Stimulated activated CD8-positive, alpha-beta memory T cell treated with anti-CD3 and anti-CD28 coated beads, Interleukin-12 subunit alpha, Interleukin-12 subunit beta, amount 100 ng/mL, for 24 hours (primary cell): Measurements from ENCODE around the gene ATXN8OS.
"Not testable (repeated sequence)": the region's sequence is repeated elsewhere in the genome, so short reads cannot be mapped to it uniquely, and the experiment has no call there.

Source experiments
- DNase-seq: peaks from one replicate; pipeline ENCODE4 v3.0.0-alpha.2; 2020; ENCODE audit errors: extremely low read depth

Gene ATXN8OS

DNA sequence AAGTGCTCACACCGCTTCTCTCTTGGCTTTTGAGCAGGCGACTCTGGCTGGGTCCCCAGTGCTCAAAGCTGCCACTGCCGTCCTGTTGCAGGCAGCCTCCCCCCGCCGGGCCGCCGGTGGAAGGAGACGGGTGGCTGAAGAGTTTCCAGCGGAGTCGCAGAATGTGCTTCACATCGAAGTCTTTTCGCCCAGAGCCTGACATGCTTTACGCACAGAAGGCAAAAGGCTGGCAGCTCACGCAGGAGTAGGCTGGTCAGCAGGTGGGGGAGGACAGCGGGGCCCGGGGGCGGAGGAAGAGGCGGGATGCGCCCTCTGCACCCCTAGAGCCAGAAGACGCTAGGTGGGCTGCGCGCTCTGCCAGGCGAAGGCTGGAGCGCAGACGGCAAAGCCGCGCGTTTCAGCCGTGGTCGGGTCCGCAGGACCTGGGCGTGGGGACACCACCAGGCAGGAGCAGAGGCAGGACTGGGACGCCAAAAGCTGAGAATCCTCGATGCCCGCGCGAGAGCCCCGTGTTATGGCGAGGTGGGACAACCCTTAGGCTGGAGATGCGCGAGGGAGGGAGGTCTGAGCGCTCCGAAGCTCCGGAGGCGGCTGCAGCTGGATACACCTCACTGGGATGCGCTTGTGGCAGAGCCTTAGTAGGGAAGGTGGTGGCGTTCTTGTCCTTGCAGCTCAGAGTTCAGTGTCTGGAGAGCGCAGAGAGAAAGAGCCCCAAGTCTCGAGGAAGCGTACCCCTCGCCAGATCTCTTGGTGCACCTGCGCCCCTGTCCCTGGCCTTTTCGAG is at the start of gene ATXN8OS:
Gene ATXN8OS, plus strand, starts transcription at position 329 of the 784 bp plus-strand sequence.
- DNase-seq = no peak

GRCh38 chr13:70080012-70080411 is 27.6 kb upstream of the ATXN8OS start:
- DNase-seq = no peak

DNA sequence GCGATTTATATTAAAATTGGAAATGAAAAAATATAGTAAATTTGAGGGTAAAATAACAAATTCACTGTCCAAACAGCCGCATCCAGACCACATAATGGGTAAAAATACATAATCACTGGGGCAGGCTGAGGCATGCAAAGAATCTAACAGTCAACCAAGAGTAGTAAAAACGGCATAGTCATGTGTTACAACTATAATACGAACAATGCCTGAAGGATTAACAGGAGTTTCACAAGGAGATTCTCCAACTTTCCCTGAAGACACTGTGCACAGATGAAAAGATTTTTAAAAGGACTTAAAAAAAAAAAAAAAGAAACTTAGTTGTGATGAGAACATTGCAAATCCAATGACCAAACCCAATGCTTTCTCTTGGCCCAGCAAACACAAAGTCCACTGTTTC is 20.4 kb upstream of the ATXN8OS start:
- no peak for DNase-seq

- no peak for DNase-seq
Observed at GRCh38 chr13:70088926-70089325, 18.7 kb upstream of the ATXN8OS start.

DNA sequence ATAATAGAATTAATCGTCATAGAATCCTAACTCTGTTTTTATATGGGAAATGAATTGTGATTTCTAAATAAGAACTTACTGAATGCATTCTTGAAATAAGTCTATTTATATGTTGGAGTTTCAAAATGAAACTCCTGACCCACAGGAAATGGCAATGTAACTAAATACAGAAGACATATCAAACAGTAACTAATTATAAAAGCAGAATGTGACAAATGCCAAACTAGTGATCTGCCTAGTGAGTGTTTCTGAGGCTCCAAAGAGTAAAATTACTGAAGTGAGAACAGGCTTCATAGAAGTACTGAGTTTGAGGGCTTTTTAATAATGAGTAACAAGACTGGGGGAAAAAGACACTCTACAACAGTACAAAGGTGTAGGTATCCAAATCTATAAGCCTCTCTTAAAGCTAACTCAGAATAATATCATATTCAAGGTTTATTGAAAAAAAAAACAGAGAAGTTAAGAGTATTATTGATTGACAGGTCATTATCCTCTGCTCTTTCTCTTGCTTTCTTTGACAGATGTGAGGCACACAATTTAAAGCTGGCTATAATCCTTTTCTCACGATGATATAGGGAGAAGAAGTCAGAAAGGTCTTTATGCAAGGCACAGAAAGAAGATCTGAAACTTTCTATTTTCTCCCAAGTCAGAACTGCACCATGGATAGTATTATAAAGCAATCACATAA is 17.4 kb upstream of the ATXN8OS start:
- DNase-seq = no peak

GRCh38 chr13:70098669-70099068 is 9.0 kb upstream of the ATXN8OS start:
- DNase-seq = no peak

GRCh38 chr13:70104481-70104880 is 3.1 kb upstream of the ATXN8OS start:
- DNase-seq = no peak

DNA sequence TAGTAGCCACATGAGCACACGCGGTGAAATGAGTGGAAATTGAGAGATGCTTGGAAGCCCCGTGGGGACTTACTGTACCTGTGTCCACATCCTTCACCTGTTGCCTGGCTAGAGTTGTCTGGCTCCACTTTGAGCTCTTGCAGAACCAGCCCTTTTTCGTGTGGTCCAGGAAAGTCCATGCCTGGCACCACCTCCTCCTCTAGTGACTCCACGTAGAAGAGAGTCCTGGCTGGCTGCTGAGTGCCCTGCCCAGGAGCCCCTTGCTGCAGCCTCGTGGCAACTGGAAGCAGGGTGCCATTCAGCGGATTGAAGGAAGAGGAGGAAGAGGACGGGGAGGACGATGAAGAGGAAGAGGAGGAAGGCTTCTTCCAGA is 515 bp upstream of the ATXN8OS start:
- DNase-seq = no peak

DNA sequence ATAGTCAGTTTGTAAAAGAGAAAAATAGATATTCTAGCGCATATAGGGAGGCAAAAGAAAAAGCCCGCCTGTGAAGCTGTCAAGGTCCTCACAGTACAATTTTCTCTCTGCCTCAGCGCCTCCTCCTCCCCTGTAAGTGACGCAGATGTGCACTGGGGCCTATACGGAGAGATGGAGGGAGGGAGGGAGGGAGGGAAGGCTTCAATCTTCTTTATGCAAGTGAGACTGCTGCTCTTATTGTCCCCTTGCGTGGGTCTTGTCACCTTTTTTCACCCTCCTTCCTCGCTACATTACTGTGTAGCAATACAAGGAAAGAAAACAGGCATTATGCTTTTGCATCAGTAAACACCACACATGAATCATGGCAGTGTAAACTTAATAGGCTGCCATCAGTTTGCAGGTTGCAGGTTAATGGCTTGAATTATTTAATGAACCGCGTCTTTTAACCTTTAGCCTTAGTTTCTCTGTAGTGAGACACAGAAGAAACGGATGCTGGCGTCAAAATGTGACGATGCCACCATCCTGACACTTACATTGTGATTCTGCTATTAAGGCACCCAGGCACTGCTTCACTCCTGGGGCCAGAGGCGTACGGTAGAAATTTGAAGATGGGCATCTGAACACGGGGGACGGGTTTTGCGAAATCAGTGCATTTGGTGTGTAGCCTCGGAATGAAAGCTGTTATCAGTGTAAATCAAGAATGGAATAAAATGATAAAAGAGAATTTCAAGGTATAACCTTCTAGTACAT is 905 bp downstream of the ATXN8OS start, which contains the start of gene KLHL1:
Gene KLHL1, minus strand, starts transcription at position 97 of the 750 bp plus-strand sequence. CDS start 753 bp downstream, outside the sequence.
- DNase-seq = no peak

- no peak for DNase-seq
Observed at GRCh38 chr13:70117338-70117905, 9.8 kb downstream of the ATXN8OS start.

DNA sequence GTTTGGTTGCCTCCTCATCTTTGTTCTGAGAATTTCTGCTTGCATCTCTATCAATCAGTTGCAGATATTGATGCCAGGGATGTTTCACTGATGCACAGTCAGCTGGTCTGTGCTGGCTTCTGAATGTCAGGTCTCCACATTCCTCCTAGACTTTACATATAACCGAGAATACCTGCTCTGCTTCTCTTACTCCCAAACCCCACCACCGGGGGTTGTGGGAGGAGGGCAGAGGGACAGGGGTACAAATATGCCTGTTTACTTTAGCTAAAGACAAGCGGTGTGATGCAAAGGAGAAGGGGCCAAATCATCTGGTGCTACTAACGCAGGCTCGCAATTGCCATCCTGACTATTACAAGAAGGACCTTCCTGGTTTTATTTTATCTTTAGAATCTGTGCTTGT is 18.1 kb downstream of the ATXN8OS start:
- DNase-seq = no peak

GRCh38 chr13:70128098-70128497 is 20.5 kb downstream of the ATXN8OS start:
- DNase-seq = no peak

DNA sequence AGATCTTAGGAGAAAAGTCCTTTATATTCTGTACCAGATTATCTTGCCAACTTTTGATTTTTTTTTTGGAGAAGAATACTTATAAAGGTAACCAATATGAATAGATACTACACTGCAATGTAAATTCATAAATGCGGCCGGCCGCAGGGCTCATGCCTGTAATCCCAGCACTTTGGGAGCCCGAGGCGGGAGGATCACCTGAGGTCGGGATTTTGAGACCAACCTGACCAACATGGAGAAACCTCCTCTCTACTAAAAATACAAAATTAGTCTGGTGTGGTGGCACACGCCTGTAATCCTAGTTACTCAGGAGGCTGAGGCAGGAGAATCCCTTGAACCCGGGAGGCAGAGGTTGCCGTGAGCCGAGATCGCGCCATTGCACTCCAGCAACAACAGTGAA is 35.0 kb downstream of the ATXN8OS start:
- DNase-seq = not testable (repeated sequence)

- DNase-seq = no peak
Observed at GRCh38 chr13:70162141-70162540, 54.5 kb downstream of the ATXN8OS start.

- DNase-seq = no peak
Observed at GRCh38 chr13:70170689-70171088, 63.1 kb downstream of the ATXN8OS start.

- DNase-seq = no peak
Observed at GRCh38 chr13:70171151-70171550, 63.5 kb downstream of the ATXN8OS start.

- no peak for DNase-seq
Observed at GRCh38 chr13:70172946-70173597, 65.4 kb downstream of the ATXN8OS start.

DNA sequence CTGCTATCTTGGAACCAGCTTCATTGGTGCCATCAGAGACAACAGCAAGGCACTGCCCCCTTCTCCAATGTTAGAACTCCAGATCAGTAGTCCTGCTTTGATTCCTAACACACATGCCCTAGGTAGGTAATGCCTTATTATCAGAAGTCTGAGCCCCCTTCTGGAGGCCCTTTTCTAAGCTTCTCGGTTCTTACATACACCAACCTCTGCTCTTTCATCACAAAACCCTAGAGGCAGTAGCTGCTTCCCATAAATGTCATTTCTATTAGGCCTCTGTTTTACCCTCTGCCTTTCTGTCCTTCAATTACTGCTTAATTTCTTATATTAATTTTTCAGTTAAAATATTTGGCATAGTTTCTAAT is 66.0 kb downstream of the ATXN8OS start:
- no peak for DNase-seq

DNA sequence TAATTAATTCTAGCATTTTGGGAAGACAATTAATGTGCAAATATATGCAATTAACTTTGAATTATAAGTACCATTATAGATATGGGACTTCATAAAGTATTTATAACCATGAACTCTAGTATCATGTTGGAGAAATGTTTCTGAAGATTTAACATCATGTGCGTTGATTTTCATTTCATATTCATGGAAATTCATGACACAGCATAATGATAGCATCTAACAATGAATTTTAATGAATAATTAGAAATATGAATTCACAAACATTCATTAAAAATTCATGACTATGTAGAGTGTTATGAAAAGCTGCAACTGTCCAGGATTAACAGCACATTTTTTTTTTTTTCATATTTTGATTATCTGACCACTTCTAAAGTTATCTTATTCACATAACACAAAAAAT is 70.7 kb downstream of the ATXN8OS start:
- DNase-seq = no peak
